Ovary (tissue), 10 donors: ENCODE results near the gene SLC10A4. TPM values are rescaled to one million over a fixed set of nuclear protein-coding genes. Genes with fewer than 3 reads are reported as not detected.
"Not testable (repeated sequence)": the region's sequence is repeated elsewhere in the genome, so short reads cannot be mapped to it uniquely, and the experiment has no call there.

ENCODE experiments used
- DNase-seq, 5 donors: peaks; one replicate each; pipeline ENCODE4 v3.0.0-alpha.2; 2019 to 2020
- H3K27ac ChIP-seq, 2 donors: fragments of 200-600 bp; one replicate each; pipeline versions ENCODE4 v1.5.1 to v1.8.0; 2019 to 2022
- H3K27me3 ChIP-seq: fragments of 200-600 bp; one replicate; pipeline ENCODE4 v1.8.0; 2022
- H3K36me3 ChIP-seq: fragments of 200-600 bp; sonication (generic); one replicate; pipeline ENCODE4 v1.5.1; 2019
- H3K4me1 ChIP-seq: one replicate; pipeline ENCODE4 v1.8.1; 2013; ENCODE audit warnings: mild to moderate bottlenecking, moderate library complexity; ENCODE audit not compliant: insufficient read depth
- H3K4me3 ChIP-seq: fragments of 200-600 bp; sonication (generic); one replicate; pipeline ENCODE4 v1.5.1; 2017
- H3K9me3 ChIP-seq, 2 donors: fragments of 200-600 bp in 1 of 2; sonication (generic) in 1 of 2; one replicate each; pipeline versions ENCODE4 v1.5.1 to v1.8.1; 2013 to 2019; ENCODE audit warnings: mild to moderate bottlenecking in 1 of 2, moderate library complexity in 1 of 2
- EP300 ChIP-seq: sonication (generic); formaldehyde crosslinking; IDR thresholded peaks from one replicate; pipeline ENCODE4 v1.6.1; 2017; ENCODE audit warnings: antibody characterized with exemption
- POLR2A ChIP-seq: fragments of 450-650 bp; IDR thresholded peaks from one replicate; pipeline ENCODE4 v1.6.1; 2017; ENCODE audit warnings: antibody characterized with exemption, mild to moderate bottlenecking, moderate library complexity
- WGBS, 3 donors: extraction: QIAGEN DNeasy Blood & Tissue Kit in 1 of 3; methylation state at CpG; one replicate each; pipeline versions ENCODE4 v1.1.5 to v1.1.7; 2013 to 2017; 5-methylcytosine and 5-hydroxymethylcytosine counted together
- intact Hi-C, 4 donors: fragments of 100-400 bp; cut with DNase I; formaldehyde crosslinking; loops; one replicate each; pipeline versions ENCODE4 v1.11.0 to v1.15.1; 2022 to 2023
- long read RNA-seq, 3 donors: library from polyadenylated mRNA in 2 of 3; unstranded in 2 of 3; transcript quantifications; one replicate each; pipeline ENCODE4 v2.0.0 and lab custom pipeline, GENCODE V29; 2021 to 2026
- polyA plus RNA-seq, 2 donors: library from polyadenylated mRNA; stranded (reverse); fragments of 200-250 nt in 1 of 2; fragments of 350-450 nt in 1 of 2; fragmentation: Illumina TruSeq in 1 of 2; extraction: RNeasy Lipid Tissue Mini Kit (QIAGEN cat#74804) in 1 of 2; gene quantifications; one replicate each; pipeline ENCODE4 v1.2.3, GENCODE V29; 2013 to 2014
- total RNA-seq, 7 donors: library from RNA; depleted of rRNA in 2 of 7; stranded (reverse); fragments of >200 nt in 2 of 7; fragmentation: NEBNext Ultra II Directional in 3 of 7; extraction: Animal tissue kit (Norgen Biotek cat#: 25700) in 3 of 7; gene quantifications; one replicate each; pipeline versions ENCODE4 v1.1.0 to v1.2.4, GENCODE V29; 2016 to 2023
- TF ChIP-seq, protein P1 (sequence below), 3 donors: fragments of 450-650 bp in 2 of 3; fragments of 200-600 bp in 1 of 3; IDR thresholded peaks; one replicate each; pipeline versions ENCODE4 v1.5.1 to v1.8.0; 2016 to 2022; ENCODE audit warnings: antibody characterized with exemption in 3 of 3, mild to moderate bottlenecking in 1 of 3
- donor health status: DM: no; HTN: no; CAD: no; lungs with moderate emphysema.
- donor health status: DM: no; HTN: no; CAD: no.
- donor health status: Bipolar disorder and iron deficiency.
- donor health status: DM: yes; HTN: yes; CAD: no.
- donor health status: DM: no; HTN: no; CAD: no.
- donor health status: DM: yes; HTN: yes; CAD: no.

Gene SLC10A4, protein sequence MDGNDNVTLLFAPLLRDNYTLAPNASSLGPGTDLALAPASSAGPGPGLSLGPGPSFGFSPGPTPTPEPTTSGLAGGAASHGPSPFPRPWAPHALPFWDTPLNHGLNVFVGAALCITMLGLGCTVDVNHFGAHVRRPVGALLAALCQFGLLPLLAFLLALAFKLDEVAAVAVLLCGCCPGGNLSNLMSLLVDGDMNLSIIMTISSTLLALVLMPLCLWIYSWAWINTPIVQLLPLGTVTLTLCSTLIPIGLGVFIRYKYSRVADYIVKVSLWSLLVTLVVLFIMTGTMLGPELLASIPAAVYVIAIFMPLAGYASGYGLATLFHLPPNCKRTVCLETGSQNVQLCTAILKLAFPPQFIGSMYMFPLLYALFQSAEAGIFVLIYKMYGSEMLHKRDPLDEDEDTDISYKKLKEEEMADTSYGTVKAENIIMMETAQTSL
- under 1 TPM in 2 of 7 donors, not detected in 5; 0.11 to 0.12 TPM for total RNA-seq
- polyA plus RNA-seq = under 1 TPM; 0.05 to 0.20 TPM
- long read RNA-seq, donor 1 = 0 reads
- long read RNA-seq, donor 2, partial matches to known transcripts = 0 of 1 reads
- long read RNA-seq, donor 2, other reads (novel, unspliced or antisense) = 0 of 1 reads
- long read RNA-seq, donor 3 = 0 reads

DNA sequence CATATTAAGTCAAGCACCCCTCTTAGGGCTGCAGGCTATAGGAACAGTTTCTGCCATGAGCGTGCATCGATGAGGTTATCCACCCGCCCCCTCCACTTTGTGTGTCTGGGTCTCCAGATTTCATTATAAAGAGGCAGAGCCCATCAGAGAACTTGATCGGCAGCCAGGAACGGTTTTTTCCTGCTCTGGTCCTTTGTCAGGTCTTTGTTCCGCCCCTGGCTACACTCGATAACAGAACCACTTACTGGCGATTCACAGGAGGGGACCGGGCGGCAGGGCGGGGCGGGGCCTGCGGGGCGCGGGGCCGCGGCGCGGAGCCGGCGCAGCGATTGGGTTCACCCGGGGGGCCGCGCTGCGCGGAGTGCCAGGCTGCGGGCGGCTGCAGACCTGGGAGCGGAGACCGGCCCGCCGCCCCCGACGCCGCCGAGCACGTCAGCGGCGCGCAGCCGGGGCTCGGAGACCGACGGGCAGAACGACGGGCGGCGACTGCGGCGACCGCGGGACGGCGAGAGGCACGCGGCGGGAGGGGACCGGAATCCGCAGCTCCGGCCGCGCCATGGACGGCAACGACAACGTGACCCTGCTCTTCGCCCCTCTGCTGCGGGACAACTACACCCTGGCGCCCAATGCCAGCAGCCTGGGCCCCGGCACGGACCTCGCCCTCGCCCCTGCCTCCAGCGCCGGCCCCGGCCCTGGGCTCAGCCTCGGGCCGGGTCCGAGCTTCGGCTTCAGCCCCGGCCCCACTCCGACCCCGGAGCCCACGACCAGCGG lies at the start of gene SLC10A4:
SLC10A4 (plus strand) TSS at position 338 of the 771 bp plus-strand sequence; CDS start at position 557, 219 bp downstream.
- Histone ChIP-seq H3K36me3 (no peaks in the 10 kb centered on the region), H3K4me1 (peaks cover 7% of the 10 kb centered on the region), H3K27me3 (no peaks in the 10 kb centered on the region), H3K27ac (no peak within 1 kb of the TSS), H3K9me3 (no peaks in the 10 kb centered on the region), H3K4me3 (no peak within 1 kb of the TSS)
- TF ChIP-seq, protein P1, sequence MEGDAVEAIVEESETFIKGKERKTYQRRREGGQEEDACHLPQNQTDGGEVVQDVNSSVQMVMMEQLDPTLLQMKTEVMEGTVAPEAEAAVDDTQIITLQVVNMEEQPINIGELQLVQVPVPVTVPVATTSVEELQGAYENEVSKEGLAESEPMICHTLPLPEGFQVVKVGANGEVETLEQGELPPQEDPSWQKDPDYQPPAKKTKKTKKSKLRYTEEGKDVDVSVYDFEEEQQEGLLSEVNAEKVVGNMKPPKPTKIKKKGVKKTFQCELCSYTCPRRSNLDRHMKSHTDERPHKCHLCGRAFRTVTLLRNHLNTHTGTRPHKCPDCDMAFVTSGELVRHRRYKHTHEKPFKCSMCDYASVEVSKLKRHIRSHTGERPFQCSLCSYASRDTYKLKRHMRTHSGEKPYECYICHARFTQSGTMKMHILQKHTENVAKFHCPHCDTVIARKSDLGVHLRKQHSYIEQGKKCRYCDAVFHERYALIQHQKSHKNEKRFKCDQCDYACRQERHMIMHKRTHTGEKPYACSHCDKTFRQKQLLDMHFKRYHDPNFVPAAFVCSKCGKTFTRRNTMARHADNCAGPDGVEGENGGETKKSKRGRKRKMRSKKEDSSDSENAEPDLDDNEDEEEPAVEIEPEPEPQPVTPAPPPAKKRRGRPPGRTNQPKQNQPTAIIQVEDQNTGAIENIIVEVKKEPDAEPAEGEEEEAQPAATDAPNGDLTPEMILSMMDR (IDR thresholded peaks at IDR 0.05) = no peak
- no peak for TF ChIP-seq EP300
- intact Hi-C loops = no loop called here
- DNase-seq = no peak
- 2 to 5% (median 3%) methylated on average over 32 to 85 of the region's 85 CpGs for WGBS, 3 donors

DNA sequence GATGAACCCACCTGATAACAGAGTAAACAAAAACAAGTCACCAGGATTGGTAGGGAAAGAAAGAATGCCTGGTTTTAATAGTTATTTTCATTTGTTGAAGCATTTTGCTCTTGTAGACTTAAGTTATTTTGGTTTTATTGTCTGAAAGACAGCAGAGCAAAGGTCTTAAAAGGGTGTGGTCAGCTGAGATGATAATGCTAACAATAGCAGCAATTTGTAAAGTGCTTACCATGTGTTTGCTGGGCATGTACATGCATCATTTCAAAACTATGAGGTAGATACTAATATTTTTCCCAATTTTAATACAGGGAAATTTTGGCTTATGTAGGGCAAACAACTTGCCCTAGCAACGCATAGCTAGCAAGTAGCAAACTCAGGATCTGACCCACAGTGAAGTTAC lies 46.8 kb upstream of the SLC10A4 start:
- WGBS, 3 donors = 93 to 100% (median 93%) methylated on average over 1 of the region's 1 CpG
- no peak for TF ChIP-seq EP300
- TF ChIP-seq, protein P1 (IDR thresholded peaks at IDR 0.05) = no peak
- no peak for TF ChIP-seq POLR2A
- no peaks in the 10 kb centered on the region for H3K36me3 ChIP-seq
- no peaks in the 10 kb centered on the region for H3K27me3 ChIP-seq
- no peak overlapping the region for H3K4me3 ChIP-seq
- intact Hi-C loops = no loop called here
- no peaks in the 10 kb centered on the region for H3K4me1 ChIP-seq
- H3K9me3 ChIP-seq = no peaks in the 10 kb centered on the region
- H3K27ac ChIP-seq = no peak overlapping the region
- DNase-seq = no peak

DNA sequence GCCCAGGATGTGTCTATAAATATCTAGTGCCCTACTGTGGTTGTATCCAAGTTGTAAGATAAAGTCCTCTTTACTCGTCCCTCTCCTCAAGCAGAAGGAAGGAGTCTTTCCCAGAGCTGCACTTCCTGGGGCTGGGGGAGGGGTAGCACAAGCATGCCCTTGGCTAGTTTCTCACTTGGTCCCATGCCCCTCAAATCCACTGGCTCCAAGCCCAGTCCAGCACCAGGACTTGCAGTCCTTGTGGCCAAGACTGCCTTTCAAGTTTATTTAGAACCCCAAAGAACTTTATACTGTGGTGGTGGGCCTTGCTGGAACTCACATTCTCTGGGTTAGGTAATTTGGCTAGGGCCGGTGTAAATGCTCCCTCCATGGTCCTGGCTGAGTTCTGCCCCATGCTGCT lies 43.2 kb upstream of the SLC10A4 start:
- Histone ChIP-seq H3K4me3 (no peak overlapping the region), H3K36me3 (no peaks in the 10 kb centered on the region), H3K4me1 (no peaks in the 10 kb centered on the region), H3K27me3 (no peaks in the 10 kb centered on the region), H3K27ac (no peak overlapping the region), H3K9me3 (no peaks in the 10 kb centered on the region)
- no peak for TF ChIP-seq EP300
- no peak for TF ChIP-seq POLR2A
- TF ChIP-seq, protein P1 (IDR thresholded peaks at IDR 0.05) = no peak
- intact Hi-C loops = no loop called here
- 50 to 53% (median 52%) methylated on average over 2 of the region's 2 CpGs for WGBS, 3 donors
- no peak for DNase-seq

DNA sequence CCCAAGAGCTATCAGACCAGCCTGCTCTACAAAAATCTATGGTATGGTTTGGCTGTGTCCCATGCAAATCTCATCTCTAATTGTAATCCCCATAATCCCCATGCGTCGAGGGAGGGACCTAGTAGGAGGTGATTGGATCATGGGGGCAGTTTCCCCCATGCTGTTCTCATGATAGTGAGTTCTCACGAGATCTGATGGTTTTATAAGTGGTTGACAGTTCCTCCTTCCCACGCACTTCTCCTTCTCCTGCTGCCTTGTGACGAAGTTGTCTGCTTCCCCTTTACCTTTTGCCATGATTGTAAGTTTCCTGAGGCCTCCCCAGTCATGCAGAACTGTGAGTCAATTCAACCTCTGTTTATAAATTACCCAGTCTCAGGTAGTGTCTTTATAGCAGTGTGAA lies 42.2 kb upstream of the SLC10A4 start:
- H3K27me3 ChIP-seq, H3K27ac ChIP-seq, H3K4me1 ChIP-seq, H3K36me3 ChIP-seq, H3K9me3 ChIP-seq, H3K4me3 ChIP-seq, DNase-seq, intact Hi-C loops: not testable (repeated sequence)
- 74 to 84% (median 78%) methylated on average over 5 of the region's 5 CpGs for WGBS, 3 donors
